ENCODE data around the gene ROCK2. TPM values are rescaled to one million over a fixed set of nuclear protein-coding genes. Genes with fewer than 3 reads are reported as not detected.

ROCK2 gene
- total RNA-seq, 1 donor from 2014 or later: 61.4 TPM

GRCh38 chr2:11158916-11159573, 185.4 kb downstream of the ROCK2 start:
- Mint-ChIP-seq H3K9me3 (ENCODE audit: low read depth) (no peaks in the 10 kb centered on the region), H3K27ac (ENCODE audit: unreplicated experiment) (no peak overlapping the region), H3K4me1 (ENCODE audit: low read depth) (peaks cover 18% of the 10 kb centered on the region), H3K36me3 (ENCODE audit: low read depth) (peaks cover 1% of the 10 kb centered on the region), H3K27me3 (ENCODE audit: low read depth) (no peaks in the 10 kb centered on the region), H3K4me3 (ENCODE audit: unreplicated experiment) (no peak overlapping the region)
- no peak for TF ChIP-seq CTCF (IDR thresholded peaks at IDR 0.05)
- DNase-seq (ENCODE audit: low spot score): no peak

GRCh38 chr2:11157731-11158130, 186.7 kb downstream of the ROCK2 start:
- no peaks in the 10 kb centered on the region for H3K9me3 Mint-ChIP-seq (ENCODE audit: low read depth)
- H3K27me3 Mint-ChIP-seq (ENCODE audit: low read depth): no peaks in the 10 kb centered on the region
- DNase-seq (ENCODE audit: low spot score): no peak
- H3K4me3 Mint-ChIP-seq (ENCODE audit: unreplicated experiment): no peak overlapping the region
- peaks cover 18% of the 10 kb centered on the region for H3K4me1 Mint-ChIP-seq (ENCODE audit: low read depth)
- no peak overlapping the region for H3K27ac Mint-ChIP-seq (ENCODE audit: unreplicated experiment)
- no peak for TF ChIP-seq CTCF (IDR thresholded peaks at IDR 0.05)
- no peaks in the 10 kb centered on the region for H3K36me3 Mint-ChIP-seq (ENCODE audit: low read depth)

GRCh38 chr2:11157296-11157695, 187.1 kb downstream of the ROCK2 start:
- Mint-ChIP-seq H3K4me3 (ENCODE audit: unreplicated experiment) (no peak overlapping the region), H3K36me3 (ENCODE audit: low read depth) (no peaks in the 10 kb centered on the region), H3K9me3 (ENCODE audit: low read depth) (no peaks in the 10 kb centered on the region), H3K4me1 (ENCODE audit: low read depth) (peaks cover 18% of the 10 kb centered on the region), H3K27me3 (ENCODE audit: low read depth) (no peaks in the 10 kb centered on the region), H3K27ac (ENCODE audit: unreplicated experiment) (no peak overlapping the region)
- no peak for TF ChIP-seq CTCF (IDR thresholded peaks at IDR 0.05)
- no peak for DNase-seq (ENCODE audit: low spot score)

GRCh38 chr2:11156396-11157075, 187.9 kb downstream of the ROCK2 start:
- no peak for DNase-seq (ENCODE audit: low spot score)
- Mint-ChIP-seq H3K4me3 (ENCODE audit: unreplicated experiment) (peak overlapping the region; percentile 70), H3K9me3 (ENCODE audit: low read depth) (no peaks in the 10 kb centered on the region), H3K27me3 (ENCODE audit: low read depth) (no peaks in the 10 kb centered on the region), H3K36me3 (ENCODE audit: low read depth) (no peaks in the 10 kb centered on the region), H3K27ac (ENCODE audit: unreplicated experiment) (no peak overlapping the region), H3K4me1 (ENCODE audit: low read depth) (peaks cover 18% of the 10 kb centered on the region)
- TF ChIP-seq CTCF (IDR thresholded peaks at IDR 0.05): no peak

- Mint-ChIP-seq H3K27ac (ENCODE audit: unreplicated experiment) (peak within 1 kb of the TSS; percentile 89), H3K9me3 (ENCODE audit: low read depth) (no peaks in the 10 kb centered on the region), H3K27me3 (ENCODE audit: low read depth) (no peaks in the 10 kb centered on the region), H3K4me1 (ENCODE audit: low read depth) (peaks cover 18% of the 10 kb centered on the region), H3K36me3 (ENCODE audit: low read depth) (no peaks in the 10 kb centered on the region), H3K4me3 (ENCODE audit: unreplicated experiment) (peak within 1 kb of the TSS; percentile 70)
- no peak for DNase-seq (ENCODE audit: low spot score)
- peak; percentile 43 for TF ChIP-seq CTCF (IDR thresholded peaks at IDR 0.05)
These were observed 188.9 kb downstream of the ROCK2 start, which contains the start of gene SLC66A3 for GRCh38 chr2:11155381-11156035. Gene SLC66A3, plus strand, starts transcription at chr2:11155467. Its CDS starts 80 bp downstream, at chr2:11155547.

All from chondrocyte (in vitro differentiated cells).